ENCODE results near the gene HECTD4.

- TF ChIP-seq POLR2A (IDR thresholded peaks at IDR 0.05; ENCODE audit: low read length) (no peak), GATA1 (IDR thresholded peaks at IDR 0.05; ENCODE audit: low read depth, low read length) (no peak)
Measured at GRCh38 chr12:112357214-112357613, 25.0 kb downstream of the HECTD4 start.

Measured in erythroblast (primary cell).